Jurkat, Clone E6-1 (cell line): ENCODE results near the gene PPFIA1.
"Not testable (repeated sequence)": the region's sequence is repeated elsewhere in the genome, so short reads cannot be mapped to it uniquely, and the experiment has no call there.

Source experiments
- DNase-seq: peaks from one replicate; pipeline ENCODE4 v3.0.0-alpha.2; 2011; ENCODE audit warnings: low read depth, low spot score
- H3K4me3 ChIP-seq: 2 replicates; pipeline ENCODE4 v1.5.1; 2011; ENCODE audit warnings: mild to moderate bottlenecking, low read length, control low read depth, moderate library complexity

The PPFIA1 gene

DNA sequence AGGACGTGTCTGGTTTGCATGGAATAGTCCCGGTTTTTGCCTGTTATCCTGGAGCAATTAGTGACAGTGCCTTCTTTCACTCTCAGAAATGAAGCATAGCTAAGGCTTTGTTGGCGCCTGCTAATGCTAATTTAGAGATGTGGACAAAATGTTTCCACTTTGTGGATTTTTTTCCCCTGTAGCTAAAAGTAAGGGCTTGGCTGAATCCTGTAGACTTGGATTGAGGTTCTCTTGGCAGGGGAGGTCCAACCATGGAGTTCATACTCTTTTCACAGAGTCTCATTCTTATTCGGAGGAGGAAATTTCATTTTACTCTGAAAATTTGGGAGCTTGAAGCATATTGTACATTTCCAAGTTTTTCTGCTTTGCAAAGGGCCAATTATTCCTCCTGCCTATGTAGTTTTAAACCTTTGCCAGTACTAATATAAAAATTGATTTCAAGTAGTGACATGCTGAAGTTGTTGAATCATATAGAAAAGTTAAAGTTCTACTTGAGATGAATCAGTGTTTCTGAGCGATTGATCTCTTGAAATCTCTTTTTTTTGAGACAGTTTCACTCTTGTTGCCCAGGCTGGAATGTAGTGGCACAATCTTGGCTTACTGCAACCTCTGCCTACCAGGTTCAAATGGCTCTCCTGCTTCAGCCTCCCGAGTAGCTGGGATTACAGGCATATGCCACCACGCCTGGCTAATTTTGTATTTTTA lies 20.0 kb downstream of the PPFIA1 start:
- DNase-seq: no peak
- H3K4me3 ChIP-seq: no peak overlapping the region

DNA sequence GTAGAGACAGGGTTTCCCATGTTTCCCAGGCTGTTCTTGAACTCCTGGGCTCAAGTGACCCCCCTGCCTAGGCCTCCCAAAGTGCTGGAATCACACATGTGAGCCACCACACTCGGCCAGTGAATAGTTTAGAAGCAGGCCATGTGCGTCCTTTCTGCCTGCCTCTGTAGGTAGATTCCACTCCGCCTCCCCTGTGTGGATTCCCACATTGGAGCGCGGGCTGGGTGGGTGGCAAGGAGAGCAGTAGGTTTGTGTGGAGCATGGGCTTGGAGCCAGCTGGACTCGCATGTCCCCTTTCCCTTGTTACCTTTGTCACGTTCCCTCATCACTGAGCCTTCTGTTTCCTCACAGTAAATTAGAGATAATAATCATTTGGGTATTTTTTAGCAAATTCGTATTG lies 21.7 kb downstream of the PPFIA1 start:
- no peak overlapping the region for H3K4me3 ChIP-seq
- no peak for DNase-seq

GRCh38 chr11:70292863-70293262 lies 22.4 kb downstream of the PPFIA1 start:
- H3K4me3 ChIP-seq: no peak overlapping the region
- DNase-seq: no peak

DNA sequence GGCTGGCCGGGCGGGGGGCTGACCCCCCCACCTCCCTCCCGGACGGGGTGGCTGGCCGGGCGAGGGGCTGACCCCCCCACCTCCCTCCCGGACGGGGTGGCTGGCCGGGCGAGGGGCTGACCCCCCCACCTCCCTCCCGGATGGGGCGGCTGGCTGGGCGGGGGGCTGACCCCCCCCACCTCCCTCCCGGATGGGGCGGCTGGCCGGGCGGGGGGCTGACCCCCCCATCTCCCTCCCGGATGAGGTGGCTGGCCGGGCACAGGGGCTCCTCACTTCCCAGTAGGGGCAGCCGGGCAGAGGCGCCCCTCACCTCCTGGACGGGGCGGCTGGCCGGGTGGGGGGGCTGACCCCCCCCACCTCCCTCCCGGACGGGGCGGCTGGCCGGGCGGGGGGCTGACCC lies 24.7 kb downstream of the PPFIA1 start:
- DNase-seq, H3K4me3 ChIP-seq: not testable (repeated sequence)

GRCh38 chr11:70296681-70297080 lies 26.2 kb downstream of the PPFIA1 start:
- H3K4me3 ChIP-seq: no peak overlapping the region
- DNase-seq: no peak

DNA sequence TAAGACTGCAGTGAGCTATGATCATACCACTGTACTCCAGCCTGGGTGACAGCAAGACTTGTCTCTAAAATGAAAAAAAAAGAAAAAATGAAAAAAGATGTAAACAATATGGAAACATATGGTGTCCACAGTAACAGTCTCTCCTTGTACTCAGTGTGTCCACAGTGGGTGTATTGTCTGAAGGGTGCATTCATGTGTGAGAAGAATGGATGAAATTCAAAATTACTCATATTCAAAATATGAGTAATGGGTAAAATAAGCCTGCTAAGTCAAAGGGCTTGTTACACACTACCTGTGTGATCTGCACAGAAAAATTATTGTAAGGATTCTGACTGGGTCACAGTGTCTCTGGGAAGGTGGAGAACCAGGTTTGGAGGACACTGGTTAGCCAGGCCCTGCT lies 26.9 kb downstream of the PPFIA1 start:
- no peak overlapping the region for H3K4me3 ChIP-seq
- no peak for DNase-seq

GRCh38 chr11:70298243-70298915 lies 27.9 kb downstream of the PPFIA1 start:
- no peak for DNase-seq
- no peak overlapping the region for H3K4me3 ChIP-seq

- no peak overlapping the region for H3K4me3 ChIP-seq
- no peak for DNase-seq
Measured at GRCh38 chr11:70299636-70300035, 29.1 kb downstream of the PPFIA1 start.

GRCh38 chr11:70301191-70301590 lies 30.7 kb downstream of the PPFIA1 start:
- no peak for DNase-seq
- H3K4me3 ChIP-seq: no peak overlapping the region

GRCh38 chr11:70301721-70302418 lies 31.4 kb downstream of the PPFIA1 start:
- DNase-seq: no peak
- H3K4me3 ChIP-seq: no peak overlapping the region

GRCh38 chr11:70302419-70302752 lies 31.9 kb downstream of the PPFIA1 start:
- DNase-seq: no peak
- no peak overlapping the region for H3K4me3 ChIP-seq

GRCh38 chr11:70303070-70303469 lies 32.6 kb downstream of the PPFIA1 start:
- no peak for DNase-seq
- no peak overlapping the region for H3K4me3 ChIP-seq

- DNase-seq: no peak
- H3K4me3 ChIP-seq: no peak overlapping the region
Measured at GRCh38 chr11:70304208-70304603, 33.7 kb downstream of the PPFIA1 start.

DNA sequence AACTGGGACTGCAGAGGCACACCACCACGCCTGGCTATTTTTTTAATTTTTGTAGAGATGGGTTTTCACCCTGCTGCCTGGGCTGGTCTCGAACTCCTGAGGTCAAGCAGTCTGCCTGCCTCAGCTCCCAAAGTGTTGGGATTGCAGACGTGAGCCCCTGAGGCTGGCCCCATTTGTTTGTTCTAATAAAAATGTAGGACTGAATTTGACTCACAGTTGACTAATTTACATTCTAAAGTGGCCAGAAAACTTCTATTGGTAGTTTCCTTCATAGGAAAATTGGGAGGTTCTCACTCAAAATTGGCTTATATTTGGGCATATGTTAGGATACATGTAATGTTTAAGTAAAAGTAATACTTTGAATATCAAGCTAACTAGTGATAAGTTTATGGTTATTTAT lies 35.0 kb downstream of the PPFIA1 start:
- no peak for DNase-seq
- H3K4me3 ChIP-seq: no peak overlapping the region

DNA sequence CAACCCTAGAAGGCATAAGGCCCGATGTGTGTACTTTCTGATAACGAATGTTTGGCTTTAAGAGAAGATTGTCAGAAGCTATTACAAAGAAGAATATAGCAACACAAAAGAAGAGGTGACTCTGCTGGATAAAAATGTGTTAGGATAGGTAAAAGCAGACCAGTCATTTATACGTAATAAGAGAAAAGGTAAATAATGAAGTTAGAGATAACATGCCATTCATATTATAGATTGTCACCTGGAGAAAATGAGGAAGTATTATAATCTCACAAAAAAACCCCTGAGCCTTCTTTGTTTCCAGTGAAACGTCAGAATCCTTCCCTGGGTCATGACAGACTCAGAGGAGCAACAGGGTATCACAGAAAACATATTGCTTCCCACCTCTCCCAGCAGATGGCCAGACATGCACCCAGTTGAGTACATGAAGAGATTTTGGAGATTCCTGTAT lies 36.1 kb downstream of the PPFIA1 start:
- DNase-seq: no peak

GRCh38 chr11:70307176-70307575 lies 36.7 kb downstream of the PPFIA1 start:
- no peak for DNase-seq
- H3K4me3 ChIP-seq: no peak overlapping the region

More for the DNA sequence above, 36.1 kb downstream of the PPFIA1 start:
- no peak overlapping the region for H3K4me3 ChIP-seq

- no peak overlapping the region for H3K4me3 ChIP-seq
- no peak for DNase-seq
Measured at GRCh38 chr11:70311616-70312015, 41.1 kb downstream of the PPFIA1 start.

- H3K4me3 ChIP-seq: no peak overlapping the region
- no peak for DNase-seq
Measured at GRCh38 chr11:70312401-70313357, 42.2 kb downstream of the PPFIA1 start.

DNA sequence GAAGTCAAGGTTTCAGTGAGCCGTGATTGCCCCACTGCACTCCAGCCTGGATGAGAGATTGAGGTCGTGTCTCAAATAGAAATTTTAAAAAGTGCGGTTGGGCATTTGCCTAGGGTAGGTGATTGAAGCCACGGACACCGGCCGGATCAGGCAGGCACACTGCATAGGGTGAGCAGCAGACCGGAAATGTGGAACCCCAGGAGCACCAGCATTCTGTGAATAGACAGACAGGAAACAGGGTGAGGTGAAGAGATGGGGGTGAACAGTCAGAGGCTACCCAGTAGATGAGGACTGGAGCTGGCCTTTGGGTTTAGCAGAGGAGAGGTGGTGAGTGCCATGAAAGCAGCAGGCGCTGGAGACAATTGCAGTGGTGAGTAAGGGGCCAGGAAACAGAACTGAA lies 43.5 kb downstream of the PPFIA1 start:
- no peak for DNase-seq
- H3K4me3 ChIP-seq: no peak overlapping the region
